Umbilical cord (tissue), 2 donors: ENCODE measurements around the gene DYRK3. TPM values are rescaled to one million over a fixed set of nuclear protein-coding genes. Genes with fewer than 3 reads are reported as not detected.

ENCODE experiments used
- DNase-seq: peaks from one replicate; pipeline ENCODE4 v3.0.0-alpha.2; 2015; ENCODE audit warnings: low spot score
- total RNA-seq: library from RNA; depleted of rRNA; stranded (reverse); fragments of >200 nt; gene quantifications from one replicate; pipeline ENCODE4 v1.2.3, GENCODE V29; 2014; ENCODE audit warnings: low replicate concordance; ENCODE audit not compliant: insufficient read depth

The DYRK3 gene
- total RNA-seq, 1 donor from 2014 or later, result 17.8 TPM

GRCh38 chr1:206683313-206683712 is 48.0 kb downstream of the DYRK3 start:
- no peak for DNase-seq

GRCh38 chr1:206684003-206684402 is 48.7 kb downstream of the DYRK3 start:
- DNase-seq, result no peak

- peak; percentile 67 for DNase-seq
These were observed 49.4 kb downstream of the DYRK3 start, which contains the start of gene MAPKAPK2 for GRCh38 chr1:206684478-206685333. Gene MAPKAPK2, plus strand, starts transcription at chr1:206684905. Its CDS starts 325 bp downstream, at chr1:206685230.

GRCh38 chr1:206685334-206685768 is 50.0 kb downstream of the DYRK3 start:
- DNase-seq, result peak; percentile 24

- DNase-seq, result peak; percentile 81
These were observed 50.6 kb downstream of the DYRK3 start for GRCh38 chr1:206685769-206686477.

GRCh38 chr1:206686478-206687249 is 51.3 kb downstream of the DYRK3 start:
- peak; percentile 17 for DNase-seq

GRCh38 chr1:206687251-206687914 is 52.0 kb downstream of the DYRK3 start:
- DNase-seq, result no peak

- DNase-seq, result no peak
These were observed 52.6 kb downstream of the DYRK3 start for GRCh38 chr1:206687915-206688442.

- DNase-seq, result no peak
These were observed 55.2 kb downstream of the DYRK3 start for GRCh38 chr1:206690516-206690915.

GRCh38 chr1:206691604-206692003 is 56.3 kb downstream of the DYRK3 start:
- no peak for DNase-seq

GRCh38 chr1:206693029-206693428 is 57.7 kb downstream of the DYRK3 start:
- peak; percentile 42 for DNase-seq

- no peak for DNase-seq
These were observed 58.3 kb downstream of the DYRK3 start for GRCh38 chr1:206693592-206693991.

- no peak for DNase-seq
These were observed 59.1 kb downstream of the DYRK3 start for GRCh38 chr1:206694171-206695124.

- DNase-seq, result no peak
These were observed 60.4 kb downstream of the DYRK3 start for GRCh38 chr1:206695733-206696132.

GRCh38 chr1:206696812-206697585 is 61.7 kb downstream of the DYRK3 start:
- DNase-seq, result no peak

- DNase-seq, result no peak
These were observed 62.7 kb downstream of the DYRK3 start for GRCh38 chr1:206698011-206698410.
